Trophoblast cell (in vitro differentiated cells and primary cell): ENCODE measurements around the gene GBX1.

ENCODE experiments used
- DNase-seq, 2 donors: peaks; one replicate each; pipeline ENCODE4 v3.0.0-alpha.2; 2016
- H2AFZ ChIP-seq: 2 replicates; pipeline ENCODE4 v1.6.1; 2013; ENCODE audit warnings: low read length, moderate library complexity, mild to moderate bottlenecking; ENCODE audit not compliant: insufficient read depth, poor library complexity
- H2AK5ac ChIP-seq: 2 replicates; pipeline ENCODE4 v1.6.1; 2013; ENCODE audit warnings: mild to moderate bottlenecking, low read length
- H2BK120ac ChIP-seq: 2 replicates; pipeline ENCODE4 v1.6.1; 2013; ENCODE audit warnings: low read length, mild to moderate bottlenecking, moderate library complexity; ENCODE audit not compliant: insufficient read depth, poor library complexity
- H2BK12ac ChIP-seq: 2 replicates; pipeline ENCODE4 v1.6.1; 2013; ENCODE audit warnings: mild to moderate bottlenecking, low read length, moderate library complexity
- H2BK5ac ChIP-seq: 2 replicates; pipeline ENCODE4 v1.6.1; 2013; ENCODE audit warnings: low read length, low read depth, moderate library complexity, mild to moderate bottlenecking; ENCODE audit not compliant: poor library complexity
- H3K14ac ChIP-seq: 2 replicates; pipeline ENCODE4 v1.6.1; 2013; ENCODE audit warnings: mild to moderate bottlenecking, low read length
- H3K18ac ChIP-seq: 2 replicates; pipeline ENCODE4 v1.6.1; 2013; ENCODE audit warnings: mild to moderate bottlenecking, low read length
- H3K23ac ChIP-seq: 2 replicates; pipeline ENCODE4 v1.6.1; 2013; ENCODE audit warnings: low read length
- H3K27ac ChIP-seq: 2 replicates; pipeline ENCODE4 v1.5.1; 2013; ENCODE audit warnings: low read depth, mild to moderate bottlenecking, inconsistent platforms, low read length, moderate library complexity
- H3K27me3 ChIP-seq: 2 replicates; pipeline ENCODE4 v1.6.1; 2013; ENCODE audit warnings: inconsistent platforms, mild to moderate bottlenecking, low read length, moderate library complexity; ENCODE audit not compliant: insufficient read depth
- H3K36me3 ChIP-seq, 2 experiments: 1 replicate in 1 of 2; 2 replicates in 1 of 2; pipeline ENCODE4 v1.6.1; 2013; ENCODE audit warnings: low read length in 2 of 2, mild to moderate bottlenecking in 2 of 2, moderate library complexity in 1 of 2; ENCODE audit not compliant: insufficient read depth in 2 of 2, control insufficient read depth in 1 of 2
- H3K4ac ChIP-seq: 2 replicates; pipeline ENCODE4 v1.6.1; 2013; ENCODE audit warnings: low read depth, mild to moderate bottlenecking, low read length, moderate library complexity
- H3K4me1 ChIP-seq, 2 experiments: 1 replicate in 1 of 2; 2 replicates in 1 of 2; pipeline ENCODE4 v1.6.1; 2013; ENCODE audit warnings: low read length in 2 of 2, mild to moderate bottlenecking in 2 of 2, moderate library complexity in 1 of 2; ENCODE audit not compliant: insufficient read depth in 2 of 2, control insufficient read depth in 1 of 2
- H3K4me2 ChIP-seq: 2 replicates; pipeline ENCODE4 v1.6.1; 2013; ENCODE audit warnings: inconsistent platforms, mild to moderate bottlenecking, low read length, moderate library complexity
- H3K4me3 ChIP-seq: 2 replicates; pipeline ENCODE4 v1.5.1; 2013; ENCODE audit warnings: mild to moderate bottlenecking, low read depth, low read length, inconsistent platforms
- H3K79me1 ChIP-seq: one replicate; pipeline ENCODE4 v1.6.1; 2013; ENCODE audit warnings: low read length
- H3K79me2 ChIP-seq: 2 replicates; pipeline ENCODE4 v1.6.1; 2013; ENCODE audit warnings: low read length, mild to moderate bottlenecking; ENCODE audit not compliant: control insufficient read depth, insufficient read depth, poor library complexity
- H3K9ac ChIP-seq: 2 replicates; pipeline ENCODE4 v1.6.1; 2013; ENCODE audit warnings: mild to moderate bottlenecking, low read length
- H3K9me3 ChIP-seq: 2 replicates; pipeline ENCODE4 v1.6.1; 2013; ENCODE audit warnings: low read depth, mild to moderate bottlenecking, control low read depth, inconsistent platforms, low read length; ENCODE audit not compliant: insufficient read depth
- H4K12ac ChIP-seq: 2 replicates; pipeline ENCODE4 v1.6.1; 2013; ENCODE audit warnings: low read depth, mild to moderate bottlenecking, low read length, moderate library complexity
- H4K8ac ChIP-seq: 2 replicates; pipeline ENCODE4 v1.6.1; 2013; ENCODE audit warnings: low read depth, mild to moderate bottlenecking, low read length, moderate library complexity
- H4K91ac ChIP-seq: one replicate; pipeline ENCODE4 v1.6.1; 2013; ENCODE audit warnings: low read depth, mild to moderate bottlenecking, low read length, moderate library complexity
- WGBS: extraction: QIAGEN DNeasy Blood & Tissue Kit; methylation state at CpG from one replicate; pipeline ENCODE4 v1.1.7; 2013; ENCODE audit warnings: missing lambda C conversion rate; ENCODE audit not compliant: insufficient read length, insufficient coverage; ENCODE audit errors: extremely low coverage; 5-methylcytosine and 5-hydroxymethylcytosine counted together

Gene GBX1

DNA sequence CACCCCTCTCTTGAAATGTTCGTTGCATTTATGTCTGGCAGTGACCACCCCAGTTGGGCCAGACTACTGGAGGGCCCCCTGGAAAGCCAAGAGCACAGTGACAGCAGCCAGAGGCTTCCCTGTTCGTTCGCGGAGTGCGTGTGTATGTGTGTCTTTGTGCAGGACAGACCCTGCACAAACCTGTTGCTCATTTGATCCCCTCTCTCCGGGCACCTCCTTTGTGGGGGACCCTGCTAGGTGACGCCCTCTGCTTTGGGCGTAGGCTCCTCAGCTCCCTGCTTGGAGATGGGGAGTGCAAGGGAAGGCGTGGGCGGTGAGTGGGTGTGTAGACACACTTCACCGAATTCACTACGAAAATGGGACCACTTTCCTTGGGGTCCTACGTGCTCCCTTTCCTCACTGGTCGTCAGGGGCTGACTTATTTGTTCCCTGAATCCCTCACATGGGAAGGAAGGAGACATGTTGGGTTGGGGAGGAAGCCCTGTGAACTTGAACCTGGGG lies 42.5 kb downstream of the GBX1 start:
- Histone ChIP-seq H2BK120ac (no peak overlapping the region), H3K27me3 (no peaks in the 10 kb centered on the region), H3K36me3 (peaks cover 86 to 87% of the 10 kb centered on the region in 2 experiments), H2AK5ac (no peak overlapping the region), H2AFZ (no peak overlapping the region), H3K18ac (peak overlapping the region; percentile 34), H4K8ac (no peak overlapping the region), H3K79me1 (peaks cover 2% of the 10 kb centered on the region), H4K12ac (no peak overlapping the region), H2BK12ac (no peak overlapping the region), H3K4me3 (no peak overlapping the region), H3K27ac (no peak overlapping the region), H4K91ac (no peak overlapping the region), H3K9ac (no peak overlapping the region), H3K4me1 (peaks cover 14 to 18% of the 10 kb centered on the region in 2 experiments), H3K14ac (no peak overlapping the region), H3K23ac (no peak overlapping the region), H3K4ac (no peak overlapping the region), H3K4me2 (peak overlapping the region; percentile 75), H2BK5ac (no peak overlapping the region), H3K79me2 (no peaks in the 10 kb centered on the region), H3K9me3 (peaks cover 2% of the 10 kb centered on the region)
- DNase-seq = no peak
- WGBS = no CpG with 5 or more reads among the region's 14 CpGs

DNA sequence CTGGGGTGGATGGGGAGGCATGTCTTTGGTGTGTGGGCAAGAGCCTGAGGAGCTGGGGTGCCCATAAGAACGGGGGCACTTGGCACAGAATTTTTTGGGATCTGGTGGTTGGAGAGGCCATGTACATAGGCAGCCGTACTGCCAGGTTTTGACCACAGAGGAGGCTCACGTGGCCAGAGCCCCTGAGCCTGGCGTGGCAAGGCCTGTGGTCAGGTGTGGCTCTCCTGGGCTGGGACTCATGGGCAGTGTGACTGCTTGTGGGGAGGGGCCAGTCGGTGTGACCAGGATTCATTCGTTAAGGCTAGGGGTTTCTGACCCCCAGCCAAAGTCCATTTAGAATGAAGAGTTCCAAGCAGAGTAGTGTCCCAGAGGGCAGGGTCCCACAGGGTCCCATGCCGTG lies 43.0 kb downstream of the GBX1 start:
- Histone ChIP-seq H2BK120ac (no peak overlapping the region), H3K9me3 (peaks cover 2% of the 10 kb centered on the region), H4K8ac (no peak overlapping the region), H3K36me3 (peaks cover 86 to 87% of the 10 kb centered on the region in 2 experiments), H3K4ac (no peak overlapping the region), H3K23ac (no peak overlapping the region), H3K4me3 (no peak overlapping the region), H2BK5ac (no peak overlapping the region), H3K27ac (no peak overlapping the region), H3K14ac (no peak overlapping the region), H4K91ac (no peak overlapping the region), H3K79me1 (peaks cover 2% of the 10 kb centered on the region), H2BK12ac (no peak overlapping the region), H3K79me2 (no peaks in the 10 kb centered on the region), H4K12ac (no peak overlapping the region), H3K9ac (no peak overlapping the region), H2AFZ (no peak overlapping the region), H3K18ac (peak overlapping the region; percentile 30), H3K4me1 (peaks cover 14 to 18% of the 10 kb centered on the region in 2 experiments), H2AK5ac (no peak overlapping the region), H3K4me2 (no peak overlapping the region), H3K27me3 (no peaks in the 10 kb centered on the region)
- no peak for DNase-seq
- WGBS = no CpG with 5 or more reads among the region's 7 CpGs

DNA sequence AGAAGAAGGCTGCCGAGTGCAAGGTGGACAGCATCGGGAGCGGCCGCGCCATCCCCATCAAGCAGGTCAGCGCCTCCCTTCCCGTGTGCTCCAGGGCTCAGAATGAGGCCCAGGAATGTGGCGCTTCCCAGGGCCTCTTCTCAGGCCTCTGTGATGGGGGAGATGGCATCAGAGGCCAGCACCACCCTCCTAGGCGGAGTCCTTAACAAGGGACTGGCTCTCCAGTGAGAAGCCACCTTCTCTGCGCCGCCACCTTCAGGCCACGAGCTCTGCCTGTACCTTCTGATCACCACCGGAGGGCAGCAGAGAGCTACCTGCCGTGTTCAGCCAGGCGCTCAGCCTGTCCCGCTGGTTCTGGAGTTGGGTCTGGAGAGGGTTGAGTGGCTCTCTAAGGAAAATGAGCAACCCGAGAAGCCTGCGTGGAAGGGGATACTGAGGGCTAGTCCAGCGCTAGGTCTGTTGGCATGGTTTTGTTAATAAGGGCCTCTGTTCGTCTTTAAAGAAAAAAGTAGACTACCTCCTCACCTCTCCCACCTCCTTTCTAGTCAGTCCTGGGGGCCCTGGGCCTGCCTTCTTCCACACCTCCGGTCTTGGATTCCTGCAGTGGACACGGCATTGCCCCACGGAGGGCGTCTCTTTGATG lies 43.6 kb downstream of the GBX1 start:
- Histone ChIP-seq H2AFZ (no peak overlapping the region), H3K14ac (no peak overlapping the region), H4K91ac (no peak overlapping the region), H3K79me2 (no peaks in the 10 kb centered on the region), H3K18ac (peak overlapping the region; percentile 30), H2BK5ac (no peak overlapping the region), H2BK120ac (no peak overlapping the region), H3K36me3 (peaks cover 86 to 87% of the 10 kb centered on the region in 2 experiments), H3K79me1 (peaks cover 2% of the 10 kb centered on the region), H2AK5ac (no peak overlapping the region), H3K9me3 (peaks cover 2% of the 10 kb centered on the region), H3K4ac (no peak overlapping the region), H3K4me3 (no peak overlapping the region), H3K27me3 (no peaks in the 10 kb centered on the region), H3K4me2 (no peak overlapping the region), H3K27ac (no peak overlapping the region), H2BK12ac (no peak overlapping the region), H3K9ac (no peak overlapping the region), H4K8ac (no peak overlapping the region), H3K4me1 (peaks cover 14 to 18% of the 10 kb centered on the region in 2 experiments), H3K23ac (no peak overlapping the region), H4K12ac (no peak overlapping the region)
- no CpG with 5 or more reads among the region's 24 CpGs for WGBS
- peak; percentile 80 to 94 for DNase-seq

DNA sequence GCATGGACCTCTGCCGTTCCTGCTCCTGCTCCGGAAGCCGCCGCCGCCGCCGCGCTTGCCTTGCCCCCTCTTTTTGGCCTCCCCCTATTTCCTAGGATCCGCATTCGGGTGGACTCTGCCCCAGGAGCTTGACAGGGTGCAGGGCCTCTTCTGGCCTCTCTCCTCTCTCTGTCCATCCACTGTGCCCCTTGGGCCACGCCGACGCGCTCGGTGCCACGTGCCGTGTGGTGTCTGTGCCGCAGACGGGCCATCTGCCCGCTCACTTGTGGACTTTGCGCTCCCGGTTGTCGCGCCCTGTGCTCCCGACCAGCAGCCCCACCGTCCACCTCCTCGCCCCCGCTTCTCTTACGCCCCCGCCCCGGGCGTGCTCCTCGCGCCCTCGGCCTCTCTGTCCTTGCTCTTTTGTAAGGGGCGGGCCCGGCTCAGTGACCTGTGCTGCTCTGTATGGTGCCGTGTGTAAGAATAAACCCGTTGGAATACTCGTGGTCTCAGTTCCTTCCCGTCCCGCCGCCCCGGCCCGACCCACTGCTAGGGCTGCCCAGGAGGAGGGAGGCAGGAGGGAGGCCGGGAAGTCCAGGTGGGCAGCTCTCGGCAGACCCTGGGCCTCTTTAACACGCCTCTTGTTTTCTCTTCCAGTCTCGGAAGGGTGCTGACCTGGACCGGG lies 44.2 kb downstream of the GBX1 start:
- no peak overlapping the region for H3K18ac ChIP-seq
- H4K12ac ChIP-seq = no peak overlapping the region
- no peak overlapping the region for H3K27ac ChIP-seq
- peaks cover 86 to 87% of the 10 kb centered on the region in 2 experiments for H3K36me3 ChIP-seq
- no peak overlapping the region for H2BK12ac ChIP-seq
- no peak overlapping the region for H3K4me2 ChIP-seq
- no peak overlapping the region for H3K4me3 ChIP-seq
- peaks cover 2% of the 10 kb centered on the region for H3K9me3 ChIP-seq
- H3K23ac ChIP-seq = no peak overlapping the region
- DNase-seq = no peak
- no CpG with 5 or more reads among the region's 50 CpGs for WGBS
- no peak overlapping the region for H3K9ac ChIP-seq
- no peaks in the 10 kb centered on the region for H3K27me3 ChIP-seq
- peaks cover 14 to 18% of the 10 kb centered on the region in 2 experiments for H3K4me1 ChIP-seq
- no peak overlapping the region for H2BK5ac ChIP-seq
- no peak overlapping the region for H2AK5ac ChIP-seq
- no peak overlapping the region for H4K91ac ChIP-seq
- no peak overlapping the region for H2AFZ ChIP-seq
- H3K14ac ChIP-seq = no peak overlapping the region
- peaks cover 2% of the 10 kb centered on the region for H3K79me1 ChIP-seq
- no peak overlapping the region for H2BK120ac ChIP-seq
- no peaks in the 10 kb centered on the region for H3K79me2 ChIP-seq
- no peak overlapping the region for H4K8ac ChIP-seq
- H3K4ac ChIP-seq = no peak overlapping the region
